ENCODE data around the gene PHACTR1.

PHACTR1 gene

GRCh38 chr6:13302291-13302690 is 585.7 kb downstream of the PHACTR1 start:
- Histone ChIP-seq H3K36me3 (ENCODE audit: insufficient read depth, low read length) (peaks cover 29% of the 10 kb centered on the region), H3K9me2 (ENCODE audit: low read depth, low read length) (no peaks in the 10 kb centered on the region), H3K4me3 (ENCODE audit: low read depth, low read length, poor library complexity, severe bottlenecking) (no peak overlapping the region), H2AFZ (ENCODE audit: low read length) (no peak overlapping the region), H4K20me1 (ENCODE audit: insufficient read depth, low read length) (no peaks in the 10 kb centered on the region), H3K4me1 (ENCODE audit: insufficient read depth, low read length, severe bottlenecking) (peaks cover 23% of the 10 kb centered on the region), H3K27me3 (ENCODE audit: insufficient read depth, low read length) (no peaks in the 10 kb centered on the region), H3K27ac (ENCODE audit: low read depth, low read length, poor library complexity, severe bottlenecking) (no peak overlapping the region), H3K9ac (ENCODE audit: low read length) (no peak overlapping the region), H3K79me2 (ENCODE audit: insufficient read depth, low read length) (no peaks in the 10 kb centered on the region), H3K9me3 (ENCODE audit: low read length) (no peaks in the 10 kb centered on the region), H3F3A (ENCODE audit: insufficient read depth, low read length) (no peaks in the 10 kb centered on the region), H3K4me2 (ENCODE audit: low read length) (no peak overlapping the region)
- TF ChIP-seq, protein P1, sequence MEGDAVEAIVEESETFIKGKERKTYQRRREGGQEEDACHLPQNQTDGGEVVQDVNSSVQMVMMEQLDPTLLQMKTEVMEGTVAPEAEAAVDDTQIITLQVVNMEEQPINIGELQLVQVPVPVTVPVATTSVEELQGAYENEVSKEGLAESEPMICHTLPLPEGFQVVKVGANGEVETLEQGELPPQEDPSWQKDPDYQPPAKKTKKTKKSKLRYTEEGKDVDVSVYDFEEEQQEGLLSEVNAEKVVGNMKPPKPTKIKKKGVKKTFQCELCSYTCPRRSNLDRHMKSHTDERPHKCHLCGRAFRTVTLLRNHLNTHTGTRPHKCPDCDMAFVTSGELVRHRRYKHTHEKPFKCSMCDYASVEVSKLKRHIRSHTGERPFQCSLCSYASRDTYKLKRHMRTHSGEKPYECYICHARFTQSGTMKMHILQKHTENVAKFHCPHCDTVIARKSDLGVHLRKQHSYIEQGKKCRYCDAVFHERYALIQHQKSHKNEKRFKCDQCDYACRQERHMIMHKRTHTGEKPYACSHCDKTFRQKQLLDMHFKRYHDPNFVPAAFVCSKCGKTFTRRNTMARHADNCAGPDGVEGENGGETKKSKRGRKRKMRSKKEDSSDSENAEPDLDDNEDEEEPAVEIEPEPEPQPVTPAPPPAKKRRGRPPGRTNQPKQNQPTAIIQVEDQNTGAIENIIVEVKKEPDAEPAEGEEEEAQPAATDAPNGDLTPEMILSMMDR (IDR thresholded peaks at IDR 0.05; ENCODE audit: low read length): no peak
- no peak for TF ChIP-seq EZH2 (IDR thresholded peaks at IDR 0.05; ENCODE audit: borderline replicate concordance, low read length)

- no peaks in the 10 kb centered on the region for H3F3A ChIP-seq (ENCODE audit: insufficient read depth, low read length)
- peaks cover 23% of the 10 kb centered on the region for H3K4me1 ChIP-seq (ENCODE audit: insufficient read depth, low read length, severe bottlenecking)
- no peak for TF ChIP-seq EZH2 (IDR thresholded peaks at IDR 0.05; ENCODE audit: borderline replicate concordance, low read length)
- TF ChIP-seq, protein P1 (IDR thresholded peaks at IDR 0.05; ENCODE audit: low read length): no peak
- H4K20me1 ChIP-seq (ENCODE audit: insufficient read depth, low read length): no peaks in the 10 kb centered on the region
- no peak overlapping the region for H3K9ac ChIP-seq (ENCODE audit: low read length)
- peaks cover 33% of the 10 kb centered on the region for H3K36me3 ChIP-seq (ENCODE audit: insufficient read depth, low read length)
- no peaks in the 10 kb centered on the region for H3K9me2 ChIP-seq (ENCODE audit: low read depth, low read length)
- H3K79me2 ChIP-seq (ENCODE audit: insufficient read depth, low read length): no peaks in the 10 kb centered on the region
- H3K9me3 ChIP-seq (ENCODE audit: low read length): no peaks in the 10 kb centered on the region
- no peak overlapping the region for H3K27ac ChIP-seq (ENCODE audit: low read depth, low read length, poor library complexity, severe bottlenecking)
- H3K4me3 ChIP-seq (ENCODE audit: low read depth, low read length, poor library complexity, severe bottlenecking): no peak overlapping the region
- no peak overlapping the region for H2AFZ ChIP-seq (ENCODE audit: low read length)
- no peaks in the 10 kb centered on the region for H3K27me3 ChIP-seq (ENCODE audit: insufficient read depth, low read length)
- no peak overlapping the region for H3K4me2 ChIP-seq (ENCODE audit: low read length)
Observed at GRCh38 chr6:13302751-13303667, 586.4 kb downstream of the PHACTR1 start.

- Histone ChIP-seq H3K4me1 (ENCODE audit: insufficient read depth, low read length, severe bottlenecking) (peaks cover 23% of the 10 kb centered on the region), H2AFZ (ENCODE audit: low read length) (no peak overlapping the region), H3K4me3 (ENCODE audit: low read depth, low read length, poor library complexity, severe bottlenecking) (no peak overlapping the region), H3K9me2 (ENCODE audit: low read depth, low read length) (no peaks in the 10 kb centered on the region), H3K36me3 (ENCODE audit: insufficient read depth, low read length) (peaks cover 33% of the 10 kb centered on the region), H3K27ac (ENCODE audit: low read depth, low read length, poor library complexity, severe bottlenecking) (no peak overlapping the region), H3K27me3 (ENCODE audit: insufficient read depth, low read length) (no peaks in the 10 kb centered on the region), H3K9me3 (ENCODE audit: low read length) (no peaks in the 10 kb centered on the region), H3K4me2 (ENCODE audit: low read length) (no peak overlapping the region), H3F3A (ENCODE audit: insufficient read depth, low read length) (no peaks in the 10 kb centered on the region), H3K79me2 (ENCODE audit: insufficient read depth, low read length) (no peaks in the 10 kb centered on the region), H3K9ac (ENCODE audit: low read length) (no peak overlapping the region), H4K20me1 (ENCODE audit: insufficient read depth, low read length) (no peaks in the 10 kb centered on the region)
- no peak for TF ChIP-seq EZH2 (IDR thresholded peaks at IDR 0.05; ENCODE audit: borderline replicate concordance, low read length)
- TF ChIP-seq, protein P1 (IDR thresholded peaks at IDR 0.05; ENCODE audit: low read length): no peak
Observed at GRCh38 chr6:13303668-13304017, 587.1 kb downstream of the PHACTR1 start.

Measured in OCI-LY1 (cell line).